HG02840 (cell line): ENCODE data around the gene DIS3L2.
"Not testable (repeated sequence)": the region's sequence is repeated elsewhere in the genome, so short reads cannot be mapped to it uniquely, and the experiment has no call there.

Source experiments
- ATAC-seq: cut with Tn5 transposase; IDR thresholded peaks from one replicate; pipeline ENCODE4 v1.9.1; 2021; ENCODE audit warnings: mild to moderate bottlenecking, moderate library complexity, moderate number of reproducible peaks; ENCODE audit not compliant: unreplicated experiment, low FRiP score

Gene DIS3L2

DNA sequence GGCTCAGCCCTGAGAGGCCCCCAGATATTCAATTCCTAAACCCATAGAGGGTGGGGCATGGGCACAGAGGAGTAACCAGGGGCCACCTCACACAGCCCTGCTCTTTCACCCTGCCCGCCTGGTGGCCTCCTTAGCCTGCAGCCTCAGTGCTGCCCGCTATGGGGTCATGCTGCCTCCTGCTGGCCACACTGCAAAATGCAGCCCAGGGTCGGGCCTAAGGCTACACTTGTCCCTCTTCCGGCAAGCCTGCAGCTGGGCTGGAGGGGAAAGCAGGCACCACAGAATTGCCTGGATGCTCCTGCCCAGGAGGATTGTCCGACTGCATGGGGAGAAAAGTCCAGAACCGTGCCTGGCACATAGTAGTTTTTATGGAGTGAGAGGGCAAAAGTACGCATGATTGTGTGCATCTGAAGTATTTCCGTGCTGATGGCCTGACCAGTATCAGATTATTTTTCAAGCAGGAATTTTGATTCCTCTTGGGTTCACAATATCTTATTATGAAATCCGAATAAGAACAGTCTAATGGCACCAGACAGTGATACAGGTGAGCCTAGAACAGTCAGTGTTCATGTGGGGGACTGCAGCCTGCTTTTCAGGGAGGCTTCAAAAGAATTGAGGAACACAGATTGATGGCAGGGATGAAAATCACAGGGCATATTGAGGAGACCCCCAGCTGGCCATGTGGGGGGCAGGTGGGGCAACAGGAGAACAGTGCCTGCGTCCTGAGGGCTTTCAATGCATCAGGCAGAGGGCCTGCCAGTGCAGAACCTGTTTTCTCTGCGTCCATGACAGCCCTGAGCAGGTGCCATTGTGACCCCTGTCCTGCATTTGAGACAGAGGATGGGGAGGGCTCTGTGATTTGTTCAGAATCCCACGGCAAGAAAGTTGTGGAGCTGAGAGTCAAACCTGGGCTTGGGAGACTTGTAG is 365.9 kb downstream of the DIS3L2 start:
- no peak for ATAC-seq

DNA sequence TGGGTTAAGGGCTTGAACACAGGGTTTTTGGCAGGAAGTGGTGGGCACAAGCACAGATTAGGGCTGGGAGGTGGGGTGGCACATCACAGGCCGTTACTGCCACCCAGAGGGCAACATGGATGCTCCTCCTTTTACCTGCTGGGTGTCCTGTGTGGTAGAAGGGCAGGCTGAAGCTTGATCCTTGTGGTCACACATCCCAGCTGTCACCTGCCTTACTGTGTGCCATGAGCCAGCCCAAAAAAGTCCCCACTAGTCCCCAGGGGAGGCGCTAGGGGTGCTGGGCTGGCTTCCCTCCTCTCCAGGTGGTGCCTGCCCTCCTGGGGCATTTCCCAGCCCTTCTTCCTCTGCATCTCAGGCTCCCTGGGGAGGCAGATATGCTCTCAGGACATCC is 366.5 kb downstream of the DIS3L2 start:
- no peak for ATAC-seq

DNA sequence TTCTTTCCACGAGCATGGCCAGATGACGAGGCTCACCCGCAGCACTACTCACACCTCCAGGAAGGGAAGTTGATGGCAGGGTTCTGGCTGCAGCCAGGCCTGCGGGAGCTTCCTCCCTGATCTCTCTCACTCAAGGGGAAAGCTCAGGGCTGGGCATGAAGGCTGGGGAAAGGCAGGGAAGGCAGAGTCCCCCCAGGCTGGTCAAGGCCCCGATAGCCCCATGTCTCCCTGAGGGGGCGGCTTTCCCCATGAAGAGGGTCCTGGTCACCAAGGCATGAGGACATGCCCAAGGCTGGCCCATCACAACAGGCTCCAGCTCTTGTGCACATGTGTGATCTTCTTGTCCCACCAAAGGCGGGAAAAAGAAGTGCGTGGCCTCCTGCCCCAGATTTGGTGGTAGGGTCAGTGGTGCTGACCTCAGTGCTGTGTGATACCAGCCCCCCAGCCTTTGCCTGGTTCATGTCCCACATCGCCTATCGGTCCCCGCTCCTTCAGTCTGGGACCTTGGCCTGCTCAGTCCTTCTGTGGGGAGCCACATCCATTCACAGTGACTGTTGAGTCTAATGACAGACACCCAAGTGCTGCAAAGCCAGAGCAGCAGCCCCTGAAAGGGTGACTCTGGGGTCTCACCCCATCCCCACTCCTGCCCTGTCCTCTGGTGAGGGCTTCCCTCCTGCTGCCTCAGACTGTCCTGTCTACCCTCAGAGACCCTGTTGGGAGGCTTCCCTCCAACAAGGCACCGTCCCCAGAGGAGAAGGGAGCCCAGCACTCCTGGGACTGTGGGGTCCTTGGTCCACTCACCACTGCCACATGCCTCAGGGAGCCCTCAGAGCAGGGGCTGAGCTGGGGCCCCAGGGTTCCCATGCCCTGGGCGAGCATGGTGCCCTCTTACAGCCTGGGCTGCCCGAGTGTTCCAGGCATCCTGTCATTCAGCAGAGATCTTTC is 367.3 kb downstream of the DIS3L2 start:
- no peak for ATAC-seq

DNA sequence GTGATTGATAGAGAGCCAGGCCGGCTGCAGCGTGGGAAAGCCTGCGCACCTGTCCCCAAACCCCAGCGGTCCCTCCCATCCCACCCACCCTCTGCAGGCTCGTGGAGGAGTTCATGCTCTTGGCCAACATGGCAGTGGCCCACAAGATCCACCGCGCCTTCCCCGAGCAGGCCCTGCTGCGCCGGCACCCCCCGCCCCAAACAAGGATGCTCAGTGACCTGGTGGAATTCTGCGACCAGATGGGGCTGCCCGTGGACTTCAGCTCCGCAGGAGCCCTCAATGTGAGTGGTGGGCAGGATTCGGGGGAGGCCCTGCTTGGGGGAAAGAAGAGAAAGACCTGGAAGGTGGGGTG is 368.2 kb downstream of the DIS3L2 start:
- no peak for ATAC-seq

DNA sequence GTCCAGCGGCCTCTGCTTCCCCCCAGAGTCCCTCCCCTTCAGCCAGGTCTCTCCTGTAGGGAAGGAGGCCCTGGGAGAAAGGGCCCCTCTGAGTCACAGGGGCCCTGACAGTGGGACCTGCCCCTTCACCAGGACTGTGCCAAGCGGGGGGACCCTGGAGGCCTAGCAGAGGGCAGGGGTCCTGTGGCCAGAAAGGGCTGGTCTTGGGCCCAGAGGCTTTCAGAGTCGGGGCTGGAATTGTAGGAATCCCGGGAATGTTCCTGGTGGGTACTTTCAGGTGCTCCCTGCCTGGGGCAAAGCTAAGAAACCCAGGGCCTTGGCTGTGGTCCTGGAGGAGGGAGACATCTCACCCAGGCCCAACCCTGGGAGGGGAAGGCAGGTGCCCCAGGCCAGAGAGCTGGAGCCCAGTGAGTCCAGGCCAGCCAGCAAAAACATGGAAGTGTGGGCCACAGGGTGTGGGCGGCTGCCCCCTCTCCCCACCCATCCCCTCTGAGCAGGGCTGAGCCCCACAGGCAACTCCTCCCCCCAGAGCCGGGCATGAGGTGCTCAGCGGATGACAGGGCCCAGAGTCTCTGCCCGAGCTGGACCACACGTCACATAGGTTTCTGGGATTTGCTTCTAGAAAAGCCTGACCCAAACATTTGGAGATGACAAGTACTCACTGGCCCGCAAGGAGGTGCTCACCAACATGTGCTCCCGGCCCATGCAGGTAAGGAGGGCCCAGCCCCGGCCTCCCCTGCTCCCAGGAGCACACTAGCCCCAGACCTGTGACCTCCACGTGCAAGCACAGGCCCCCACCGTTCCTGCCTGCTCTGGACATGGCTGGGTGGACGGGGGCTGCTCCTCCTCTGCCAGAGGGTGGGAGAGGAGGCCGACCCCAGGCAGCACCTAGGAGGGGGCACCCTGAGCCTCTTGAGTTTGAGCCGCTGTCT is 368.8 kb downstream of the DIS3L2 start:
- no peak for ATAC-seq

DNA sequence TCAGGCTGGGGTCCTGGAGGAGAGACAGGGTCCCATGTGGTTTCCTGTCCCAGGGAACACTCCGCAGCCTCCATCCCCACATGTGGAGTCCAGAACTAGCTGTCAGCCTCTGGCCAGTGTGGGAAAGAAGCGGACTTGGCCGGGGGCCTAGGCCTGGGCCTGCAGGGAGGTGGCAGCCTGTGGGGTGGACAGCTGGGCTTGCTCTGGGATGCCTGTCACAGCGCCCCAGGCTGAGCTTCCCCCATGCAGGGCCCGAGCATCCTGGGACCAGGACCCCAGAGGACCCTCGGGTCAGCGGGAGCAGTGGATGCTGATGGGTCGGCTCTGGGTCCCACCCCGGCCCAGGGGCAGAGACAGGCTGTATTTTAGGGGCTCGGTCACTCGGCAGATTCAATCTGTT is 369.5 kb downstream of the DIS3L2 start:
- ATAC-seq, result not testable (repeated sequence)

DNA sequence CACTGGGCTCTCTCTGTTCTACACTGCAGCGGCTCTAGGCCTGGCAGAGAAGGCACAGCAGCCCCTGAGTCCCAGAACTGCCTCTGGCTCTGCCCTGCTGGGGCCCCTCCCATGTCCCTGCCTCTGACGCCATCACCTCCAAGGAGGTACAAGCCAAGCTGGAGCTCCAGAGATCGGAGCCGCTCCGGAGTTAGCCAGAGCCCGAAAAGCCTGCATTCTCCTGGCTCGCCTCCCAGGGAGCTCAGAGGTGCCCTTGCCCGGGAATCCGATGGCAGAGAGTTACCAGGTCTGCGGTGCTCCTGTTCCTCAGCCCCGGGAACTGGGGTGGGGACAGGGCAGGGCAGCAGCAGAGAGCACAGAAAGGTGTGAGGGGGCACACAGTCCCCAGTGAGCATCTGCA is 370.1 kb downstream of the DIS3L2 start:
- ATAC-seq, result not testable (repeated sequence)

DNA sequence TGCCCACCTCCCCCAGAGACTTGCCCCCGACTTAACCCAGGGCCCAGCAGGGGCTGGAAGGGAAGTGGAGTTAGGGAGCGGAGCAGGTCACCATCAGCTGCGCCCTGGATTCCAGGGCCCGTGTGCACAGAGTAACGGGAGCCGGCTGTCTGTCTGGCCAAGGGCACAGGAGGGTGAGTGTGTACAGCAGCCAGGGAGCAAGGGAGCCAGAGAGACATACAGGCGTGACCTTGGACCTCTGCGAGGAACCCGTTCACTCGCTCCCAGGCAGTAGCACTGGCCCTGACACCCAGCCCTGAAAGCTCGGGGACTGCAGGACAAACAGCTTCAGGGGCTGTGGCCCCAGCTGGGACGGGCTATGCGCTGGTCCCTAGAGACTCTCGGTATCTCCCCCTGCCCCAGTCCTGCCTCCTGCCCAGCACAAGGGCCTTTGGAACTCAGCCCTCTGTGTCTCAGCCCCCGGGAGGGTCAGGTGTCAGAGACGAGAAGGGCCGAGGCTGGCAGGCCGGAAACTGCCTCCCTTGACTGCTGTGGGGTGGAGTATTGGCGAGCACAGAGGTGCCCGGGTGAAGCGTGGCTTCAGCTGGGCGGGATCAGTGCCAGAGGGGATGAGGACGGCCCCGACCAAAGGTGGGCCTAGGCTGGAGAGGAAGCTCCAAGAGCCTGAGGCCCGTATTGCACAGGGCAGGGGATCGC is 370.9 kb downstream of the DIS3L2 start:
- ATAC-seq, result not testable (repeated sequence)

DNA sequence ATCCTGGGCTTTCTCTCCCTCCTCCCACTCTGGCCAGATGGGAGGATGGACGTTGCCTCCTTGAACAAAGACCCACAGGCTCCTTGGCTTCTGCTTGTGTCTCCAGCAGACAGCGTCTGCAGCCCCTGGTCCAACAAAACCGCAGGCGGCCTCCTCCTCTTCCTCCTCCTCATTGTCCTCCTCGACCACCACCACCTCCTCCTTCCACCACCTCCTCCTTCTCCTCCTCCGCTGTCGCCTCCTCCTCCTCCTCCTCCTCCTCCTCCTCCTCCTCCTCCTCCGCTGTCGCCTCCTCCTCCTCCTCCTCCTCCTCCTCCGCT is 371.4 kb downstream of the DIS3L2 start:
- no peak for ATAC-seq

DNA sequence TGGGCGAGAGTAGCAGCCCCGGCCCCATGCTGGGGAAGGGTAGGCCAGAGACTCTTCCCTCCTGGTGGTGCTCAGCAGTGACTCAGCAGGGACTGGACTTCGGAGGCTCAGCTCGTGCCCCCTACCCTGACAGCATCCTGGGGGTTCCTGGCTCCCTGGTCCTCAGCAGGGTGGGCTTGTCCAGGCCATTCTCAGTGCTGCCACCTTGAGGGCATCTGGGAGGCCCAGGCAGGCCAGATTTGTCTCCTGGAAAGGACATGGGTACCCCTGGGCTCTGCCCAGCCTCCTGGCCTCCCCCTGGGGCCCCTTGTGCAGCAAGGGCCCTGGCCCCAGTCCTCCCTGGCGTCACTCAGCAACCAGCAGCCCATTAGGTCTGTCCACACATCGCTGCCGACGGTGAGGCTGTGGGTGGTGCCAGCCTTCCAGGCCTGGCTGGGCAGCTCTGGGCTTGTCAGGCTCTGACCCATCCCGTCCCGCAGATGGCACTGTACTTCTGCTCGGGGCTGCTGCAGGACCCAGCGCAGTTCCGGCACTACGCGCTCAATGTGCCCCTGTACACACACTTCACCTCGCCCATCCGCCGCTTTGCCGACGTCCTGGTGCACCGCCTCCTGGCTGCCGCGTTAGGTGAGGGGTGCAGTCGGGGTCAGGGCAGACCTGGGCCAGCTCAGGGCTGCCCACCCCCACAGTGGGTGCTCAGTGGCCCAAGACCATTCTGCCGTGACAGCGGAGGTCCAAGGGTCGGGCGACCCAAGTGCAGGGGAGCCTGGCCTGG is 372.0 kb downstream of the DIS3L2 start:
- ATAC-seq, result no peak

DNA sequence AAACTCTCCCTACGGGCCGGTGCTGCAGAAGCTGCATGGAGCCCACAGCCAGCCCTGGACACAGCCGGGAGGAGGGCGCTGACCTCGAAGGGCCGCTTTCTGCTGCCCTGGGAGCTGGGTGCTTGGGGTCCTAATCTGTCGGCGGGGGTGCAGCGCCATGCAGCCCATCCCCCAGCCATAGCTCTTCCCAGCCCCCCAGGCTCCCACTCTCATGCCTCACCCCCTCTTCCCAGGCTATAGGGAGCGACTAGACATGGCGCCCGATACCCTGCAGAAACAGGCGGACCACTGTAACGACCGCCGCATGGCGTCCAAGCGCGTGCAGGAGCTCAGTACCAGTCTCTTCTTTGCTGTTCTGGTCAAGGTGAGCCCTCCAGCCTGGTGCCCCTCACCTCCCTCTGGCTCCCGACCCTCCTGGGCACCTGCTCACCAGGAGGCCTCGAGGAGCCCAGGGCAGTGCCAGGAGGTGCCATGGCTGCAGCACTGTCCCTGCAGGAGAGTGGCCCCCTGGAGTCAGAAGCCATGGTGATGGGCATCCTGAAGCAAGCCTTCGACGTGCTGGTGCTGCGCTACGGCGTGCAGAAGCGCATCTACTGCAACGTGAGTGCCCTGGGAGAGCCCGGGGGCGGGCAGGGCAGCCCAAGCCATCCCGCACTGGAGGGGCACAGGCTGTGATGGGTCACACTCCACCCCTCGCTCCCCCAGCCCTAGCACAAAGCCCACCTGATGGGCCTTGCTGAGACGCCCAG is 372.8 kb downstream of the DIS3L2 start:
- not testable (repeated sequence) for ATAC-seq

DNA sequence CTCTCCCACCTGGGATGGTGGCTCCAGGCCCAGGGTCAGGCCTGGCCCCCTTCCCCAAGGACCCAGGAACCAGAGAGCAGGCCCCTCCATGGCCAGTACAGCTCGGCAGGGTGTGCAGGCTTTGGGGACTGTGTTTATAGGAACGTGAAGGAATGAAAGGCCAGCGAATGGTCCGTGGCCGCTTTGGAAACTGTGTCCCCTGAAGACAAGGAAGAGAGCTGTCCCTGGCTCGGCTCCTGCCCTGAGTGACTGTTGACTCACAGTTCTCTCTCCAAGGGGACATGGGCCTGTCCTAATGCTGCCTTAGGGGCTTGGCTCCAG is 373.3 kb downstream of the DIS3L2 start:
- ATAC-seq, result not testable (repeated sequence)

DNA sequence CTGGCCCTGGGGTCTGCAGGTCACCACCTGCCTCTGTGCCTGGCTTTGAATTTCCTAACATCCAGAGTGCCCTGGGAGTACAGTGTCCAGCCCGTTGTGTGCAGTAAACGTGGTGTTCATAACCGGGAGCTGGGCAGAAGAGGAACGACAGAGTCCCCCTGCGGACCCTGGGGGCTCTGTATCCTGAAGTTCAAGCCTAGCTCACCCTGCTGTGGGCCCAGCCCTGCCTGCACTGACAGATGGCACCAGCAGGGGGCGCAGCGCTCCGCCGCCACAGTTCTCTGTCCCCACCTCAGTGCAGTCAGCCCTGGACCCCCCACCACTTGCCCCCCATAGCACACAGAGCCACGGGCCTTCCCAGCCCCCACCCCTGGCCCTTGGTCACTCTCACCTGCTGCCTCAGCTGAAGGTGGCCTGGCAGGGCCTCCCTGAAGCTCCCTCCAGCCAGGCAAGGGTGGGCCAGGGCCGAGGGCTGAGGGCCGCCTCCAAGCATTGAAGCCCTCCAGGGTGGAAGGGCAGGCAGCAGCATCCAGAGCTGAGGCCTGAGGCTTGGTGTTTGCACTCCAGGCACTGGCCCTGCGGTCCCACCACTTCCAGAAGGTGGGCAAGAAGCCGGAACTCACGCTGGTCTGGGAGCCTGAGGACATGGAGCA is 373.8 kb downstream of the DIS3L2 start:
- ATAC-seq, result not testable (repeated sequence)

DNA sequence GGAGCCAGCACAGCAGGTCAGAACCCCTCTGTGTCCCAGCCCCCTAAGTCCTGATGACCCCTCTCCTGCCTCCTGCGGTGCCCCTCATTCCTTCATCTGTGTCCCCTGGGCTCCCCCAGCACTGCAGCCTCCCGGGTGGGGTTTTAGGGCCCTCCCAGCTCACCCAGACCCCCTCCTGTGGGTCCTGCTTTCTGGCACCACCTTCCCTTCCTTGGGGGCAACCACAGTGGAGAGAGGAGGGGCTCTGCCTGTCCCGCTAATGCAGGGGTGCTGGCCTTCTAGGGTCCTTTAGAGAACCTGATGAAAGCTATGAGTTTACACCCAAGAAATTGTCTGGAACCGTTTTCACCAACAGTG is 374.3 kb downstream of the DIS3L2 start:
- no peak for ATAC-seq

DNA sequence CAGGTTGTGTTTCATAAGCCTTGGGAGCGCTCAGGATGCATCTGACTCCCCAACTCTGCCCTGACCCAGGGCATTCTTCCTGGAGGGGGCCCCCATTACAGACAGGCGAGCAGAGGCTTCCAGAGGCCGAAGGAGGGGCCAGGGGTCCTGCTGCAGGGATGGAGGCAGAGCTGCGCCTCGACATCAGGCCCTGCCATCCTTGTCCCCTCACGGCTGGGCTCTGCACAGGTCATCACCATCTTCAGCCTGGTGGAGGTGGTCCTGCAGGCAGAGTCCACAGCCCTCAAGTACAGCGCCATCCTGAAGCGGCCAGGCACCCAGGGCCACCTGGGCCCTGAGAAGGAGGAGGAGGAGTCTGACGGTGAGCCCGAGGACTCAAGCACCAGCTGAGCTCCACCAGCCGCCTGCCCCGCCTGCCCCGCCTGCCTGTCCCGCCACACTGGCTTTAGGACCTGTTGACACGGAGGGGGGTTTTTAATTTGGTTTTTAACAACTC is 374.8 kb downstream of the DIS3L2 start:
- ATAC-seq, result no peak

DNA sequence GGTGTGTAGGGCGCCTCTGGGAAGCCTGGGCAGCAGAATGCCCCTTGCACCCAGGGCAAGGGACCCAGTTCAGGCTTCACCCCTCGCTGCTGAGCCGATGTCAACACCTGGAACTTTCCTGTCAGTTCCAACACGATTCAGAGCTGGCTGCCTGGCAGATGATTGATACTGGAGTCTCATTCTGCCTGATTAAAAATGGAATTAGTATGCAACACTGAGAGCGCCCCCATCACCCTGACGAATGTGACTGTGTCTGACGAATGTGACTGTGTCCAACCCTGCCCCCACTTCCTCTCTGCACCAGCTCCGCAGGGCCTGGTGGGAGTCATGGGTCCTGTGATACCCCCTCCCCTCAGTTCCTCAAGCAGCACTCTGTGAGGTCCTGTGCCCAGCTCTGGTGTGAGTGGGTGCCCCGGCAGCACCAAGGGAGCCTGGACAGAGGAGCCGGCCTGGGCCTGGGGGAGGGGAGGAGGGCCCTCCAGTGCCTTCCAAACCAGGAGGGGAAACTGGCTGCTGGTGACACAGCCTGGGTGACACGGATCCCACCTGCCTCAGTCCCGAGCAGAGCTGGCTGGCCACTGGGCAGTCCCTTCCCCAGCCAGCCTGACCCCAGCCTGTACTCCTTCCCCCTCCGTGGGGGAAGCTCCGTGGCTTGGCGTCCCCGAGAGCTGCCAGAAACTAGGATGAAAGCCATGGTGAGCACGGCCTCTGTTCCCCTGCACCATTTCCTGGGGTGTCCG is 375.6 kb downstream of the DIS3L2 start:
- no peak for ATAC-seq

DNA sequence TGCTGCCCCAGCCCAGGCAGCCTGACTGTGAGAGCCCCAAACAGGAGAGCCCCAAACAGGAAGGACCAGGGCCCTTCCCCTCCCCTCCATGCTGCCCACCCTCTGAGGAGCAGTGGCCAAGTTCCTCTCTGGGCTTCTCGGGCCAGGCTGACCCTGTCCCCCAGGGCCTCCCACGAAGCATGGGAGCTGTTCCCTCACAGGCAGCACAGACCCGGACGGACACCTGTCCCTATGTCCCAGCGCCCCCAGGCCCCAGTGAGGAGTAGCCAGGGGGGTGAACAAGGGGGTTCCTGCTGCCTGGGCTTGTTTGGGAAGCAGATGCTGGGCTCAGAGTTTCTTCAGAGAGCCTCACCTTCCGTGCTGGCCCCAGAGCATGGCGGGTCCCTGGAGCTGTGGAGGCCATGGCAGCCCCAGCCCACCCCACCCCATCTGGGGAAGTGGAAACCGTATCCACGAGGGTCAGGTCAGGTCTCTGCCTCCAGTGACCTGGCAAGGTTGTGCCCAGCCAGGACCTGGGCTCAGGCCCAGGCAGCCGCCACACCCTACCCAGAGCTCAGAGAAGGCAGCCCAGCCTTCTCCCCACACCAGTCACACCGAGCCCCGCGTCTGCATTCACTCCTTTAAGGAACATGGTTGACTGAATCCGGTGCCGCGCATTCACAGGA is 376.7 kb downstream of the DIS3L2 start:
- not testable (repeated sequence) for ATAC-seq
